ENCODE data around the gene AKAP6. TPM values are rescaled to one million over a fixed set of nuclear protein-coding genes. Genes with fewer than 3 reads are reported as not detected.

AKAP6 gene
- total RNA-seq, 1 donor from 2014 or later = 1.3 TPM

GRCh38 chr14:32438517-32438916 is 109.4 kb downstream of the AKAP6 start:
- no peak for TF ChIP-seq CTCF (IDR thresholded peaks at IDR 0.05; ENCODE audit: insufficient read depth, low read length, poor library complexity, severe bottlenecking)
- DNase-seq (ENCODE audit: low read depth) = no peak

GRCh38 chr14:32443890-32444661 is 115.0 kb downstream of the AKAP6 start:
- Histone ChIP-seq H3K4me3 (ENCODE audit: low read depth, low read length) (no peak overlapping the region), H3K36me3 (ENCODE audit: control insufficient read depth, insufficient read depth, low read length) (no peaks in the 10 kb centered on the region), H3K27me3 (ENCODE audit: control insufficient read depth, insufficient read depth, low read length) (no peaks in the 10 kb centered on the region)
- no peak for DNase-seq (ENCODE audit: low read depth)
- TF ChIP-seq CTCF (IDR thresholded peaks at IDR 0.05; ENCODE audit: insufficient read depth, low read length, poor library complexity, severe bottlenecking) = no peak

More at GRCh38 chr14:32438517-32438916, 109.4 kb downstream of the AKAP6 start:
- H3K36me3 ChIP-seq (ENCODE audit: control insufficient read depth, insufficient read depth, low read length) = no peaks in the 10 kb centered on the region
- no peaks in the 10 kb centered on the region for H3K27me3 ChIP-seq (ENCODE audit: control insufficient read depth, insufficient read depth, low read length)
- H3K4me3 ChIP-seq (ENCODE audit: low read depth, low read length) = no peak overlapping the region

GRCh38 chr14:32447371-32447770 is 118.3 kb downstream of the AKAP6 start:
- no peak for DNase-seq (ENCODE audit: low read depth)
- TF ChIP-seq CTCF (IDR thresholded peaks at IDR 0.05; ENCODE audit: insufficient read depth, low read length, poor library complexity, severe bottlenecking) = no peak
- Histone ChIP-seq H3K4me3 (ENCODE audit: low read depth, low read length) (no peak overlapping the region), H3K36me3 (ENCODE audit: control insufficient read depth, insufficient read depth, low read length) (no peaks in the 10 kb centered on the region), H3K27me3 (ENCODE audit: control insufficient read depth, insufficient read depth, low read length) (no peaks in the 10 kb centered on the region)

GRCh38 chr14:32449648-32450047 is 120.5 kb downstream of the AKAP6 start:
- Histone ChIP-seq H3K36me3 (ENCODE audit: control insufficient read depth, insufficient read depth, low read length) (no peaks in the 10 kb centered on the region), H3K27me3 (ENCODE audit: control insufficient read depth, insufficient read depth, low read length) (no peaks in the 10 kb centered on the region), H3K4me3 (ENCODE audit: low read depth, low read length) (no peak overlapping the region)
- TF ChIP-seq CTCF (IDR thresholded peaks at IDR 0.05; ENCODE audit: insufficient read depth, low read length, poor library complexity, severe bottlenecking) = no peak
- no peak for DNase-seq (ENCODE audit: low read depth)

- Histone ChIP-seq H3K4me3 (ENCODE audit: low read depth, low read length) (no peak overlapping the region), H3K27me3 (ENCODE audit: control insufficient read depth, insufficient read depth, low read length) (no peaks in the 10 kb centered on the region), H3K36me3 (ENCODE audit: control insufficient read depth, insufficient read depth, low read length) (no peaks in the 10 kb centered on the region)
- no peak for DNase-seq (ENCODE audit: low read depth)
- TF ChIP-seq CTCF (IDR thresholded peaks at IDR 0.05; ENCODE audit: insufficient read depth, low read length, poor library complexity, severe bottlenecking) = no peak
Observed at GRCh38 chr14:32450919-32451675, 122.0 kb downstream of the AKAP6 start.

Measured in kidney epithelial cell (primary cell).